Sigmoid colon (tissue), 7 donors: ENCODE data around the gene RIN2. TPM values are rescaled to one million over a fixed set of nuclear protein-coding genes. Genes with fewer than 3 reads are reported as not detected.

Source experiments
- DNase-seq: peaks from one replicate; pipeline ENCODE4 v3.0.0-alpha.2; 2019
- H3K27ac ChIP-seq, 4 donors: fragments of 200-600 bp; sonication (generic); one replicate each; pipeline ENCODE4 v1.5.1; 2016 to 2019; ENCODE audit warnings: mild to moderate bottlenecking in 1 of 4
- H3K27me3 ChIP-seq, 3 donors: fragments of 200-600 bp; sonication (generic); one replicate each; pipeline ENCODE4 v1.5.1; 2019; ENCODE audit warnings: mild to moderate bottlenecking in 1 of 3
- H3K36me3 ChIP-seq, 4 donors: fragments of 200-600 bp; sonication (generic); one replicate each; pipeline ENCODE4 v1.5.1; 2016 to 2019
- H3K4me1 ChIP-seq, 4 donors: fragments of 200-600 bp; sonication (generic); one replicate each; pipeline ENCODE4 v1.5.1; 2017 to 2019
- H3K4me3 ChIP-seq, 4 donors: fragments of 200-600 bp; sonication (generic); one replicate each; pipeline ENCODE4 v1.5.1; 2017 to 2019; ENCODE audit warnings: mild to moderate bottlenecking in 2 of 4, moderate library complexity in 1 of 4
- H3K9me3 ChIP-seq, 4 donors: fragments of 200-600 bp in 3 of 4; sonication (generic) in 3 of 4; one replicate each; pipeline versions ENCODE4 v1.5.1 to v1.6.1; 2013 to 2019
- EP300 ChIP-seq, 4 donors: sonication (generic); formaldehyde crosslinking; IDR thresholded peaks; one replicate each; pipeline ENCODE4 v1.6.1; 2017; ENCODE audit warnings: antibody characterized with exemption in 4 of 4
- POLR2A ChIP-seq, 2 donors: fragments of 450-650 bp; IDR thresholded peaks; one replicate each; pipeline ENCODE4 v1.6.1; 2016; ENCODE audit warnings: antibody characterized with exemption in 2 of 2, mild to moderate bottlenecking in 2 of 2, moderate library complexity in 2 of 2
- POLR2AphosphoS5 ChIP-seq, 4 donors: sonication (generic); formaldehyde crosslinking; IDR thresholded peaks; one replicate each; pipeline ENCODE4 v1.6.1; 2017; ENCODE audit warnings: antibody characterized with exemption in 4 of 4
- WGBS, 2 donors: extraction: QIAGEN DNeasy Blood & Tissue Kit; methylation state at CpG; one replicate each; pipeline ENCODE4 v1.1.7; 2013; 5-methylcytosine and 5-hydroxymethylcytosine counted together
- intact Hi-C: fragments of 100-400 bp; cut with DNase I; formaldehyde crosslinking; loops from one replicate; pipeline ENCODE4 v1.15.1; 2023
- polyA plus RNA-seq, 3 donors: library from polyadenylated mRNA; stranded (reverse); fragments of 200-250 nt; gene quantifications; one replicate each; pipeline ENCODE4 v1.2.3, GENCODE V29; 2013
- total RNA-seq, 4 donors: library from RNA; depleted of rRNA; stranded (reverse); fragments of >200 nt; gene quantifications; one replicate each; pipeline ENCODE4 v1.1.0, GENCODE V29; 2016
- TF ChIP-seq, protein P1 (sequence below), 4 experiments: fragments of 450-650 bp in 3 of 4; fragments of 200-600 bp in 1 of 4; IDR thresholded peaks; one replicate each; pipeline ENCODE4 v1.5.1; 2016 to 2019; ENCODE audit warnings: antibody characterized with exemption in 4 of 4, mild to moderate bottlenecking in 3 of 4, moderate library complexity in 2 of 4
- donor health status: healthy with polysubstance abuse.
- donor health status: Bipolar disorder and iron deficiency.
- donor health status: healthy.

Gene RIN2
- total and polyA plus RNA-seq, 7 donors, result 13.4 to 73.7 (median 54.2) TPM

- Histone ChIP-seq H3K27ac (no peak overlapping the region), H3K27me3 (peaks cover 0 to 6% (median 0%) of the 10 kb centered on the region in 3 donors), H3K4me3 (no peak overlapping the region), H3K4me1 (no peaks in the 10 kb centered on the region), H3K9me3 (peaks cover 0 to 4% (median 0%) of the 10 kb centered on the region in 4 donors), H3K36me3 (no peaks in the 10 kb centered on the region)
- intact Hi-C loops, result no loop called here
- no peak for DNase-seq
- 84 to 87% methylated on average over 9 of the region's 9 CpGs for WGBS, 2 donors
- TF ChIP-seq, protein P1, sequence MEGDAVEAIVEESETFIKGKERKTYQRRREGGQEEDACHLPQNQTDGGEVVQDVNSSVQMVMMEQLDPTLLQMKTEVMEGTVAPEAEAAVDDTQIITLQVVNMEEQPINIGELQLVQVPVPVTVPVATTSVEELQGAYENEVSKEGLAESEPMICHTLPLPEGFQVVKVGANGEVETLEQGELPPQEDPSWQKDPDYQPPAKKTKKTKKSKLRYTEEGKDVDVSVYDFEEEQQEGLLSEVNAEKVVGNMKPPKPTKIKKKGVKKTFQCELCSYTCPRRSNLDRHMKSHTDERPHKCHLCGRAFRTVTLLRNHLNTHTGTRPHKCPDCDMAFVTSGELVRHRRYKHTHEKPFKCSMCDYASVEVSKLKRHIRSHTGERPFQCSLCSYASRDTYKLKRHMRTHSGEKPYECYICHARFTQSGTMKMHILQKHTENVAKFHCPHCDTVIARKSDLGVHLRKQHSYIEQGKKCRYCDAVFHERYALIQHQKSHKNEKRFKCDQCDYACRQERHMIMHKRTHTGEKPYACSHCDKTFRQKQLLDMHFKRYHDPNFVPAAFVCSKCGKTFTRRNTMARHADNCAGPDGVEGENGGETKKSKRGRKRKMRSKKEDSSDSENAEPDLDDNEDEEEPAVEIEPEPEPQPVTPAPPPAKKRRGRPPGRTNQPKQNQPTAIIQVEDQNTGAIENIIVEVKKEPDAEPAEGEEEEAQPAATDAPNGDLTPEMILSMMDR (IDR thresholded peaks at IDR 0.05), result no peak
- no peak for TF ChIP-seq POLR2AphosphoS5 (IDR thresholded peaks at IDR 0.05)
- TF ChIP-seq EP300 (IDR thresholded peaks at IDR 0.05), result no peak
- TF ChIP-seq POLR2A (IDR thresholded peaks at IDR 0.05), result no peak
Measured at GRCh38 chr20:19742974-19743639, 15.0 kb upstream of the RIN2 start.

- intact Hi-C loops, result no loop called here
- no peak overlapping the region for H3K27ac ChIP-seq
- TF ChIP-seq POLR2AphosphoS5 (IDR thresholded peaks at IDR 0.05), result no peak
- TF ChIP-seq POLR2A (IDR thresholded peaks at IDR 0.05), result no peak
- TF ChIP-seq EP300 (IDR thresholded peaks at IDR 0.05), result no peak
- TF ChIP-seq, protein P1 (IDR thresholded peaks at IDR 0.05), result no peak
- H3K4me3 ChIP-seq, result no peak overlapping the region
- no peak for DNase-seq
- no peaks in the 10 kb centered on the region for H3K4me1 ChIP-seq
- WGBS, 2 donors, result 28 to 81% methylated on average over 1 of the region's 1 CpG
- peaks cover 0 to 4% (median 0%) of the 10 kb centered on the region in 4 donors for H3K9me3 ChIP-seq
- H3K27me3 ChIP-seq, result peaks cover 0 to 6% (median 0%) of the 10 kb centered on the region in 3 donors
- no peaks in the 10 kb centered on the region for H3K36me3 ChIP-seq
Measured at GRCh38 chr20:19743640-19743995, 14.4 kb upstream of the RIN2 start.

DNA sequence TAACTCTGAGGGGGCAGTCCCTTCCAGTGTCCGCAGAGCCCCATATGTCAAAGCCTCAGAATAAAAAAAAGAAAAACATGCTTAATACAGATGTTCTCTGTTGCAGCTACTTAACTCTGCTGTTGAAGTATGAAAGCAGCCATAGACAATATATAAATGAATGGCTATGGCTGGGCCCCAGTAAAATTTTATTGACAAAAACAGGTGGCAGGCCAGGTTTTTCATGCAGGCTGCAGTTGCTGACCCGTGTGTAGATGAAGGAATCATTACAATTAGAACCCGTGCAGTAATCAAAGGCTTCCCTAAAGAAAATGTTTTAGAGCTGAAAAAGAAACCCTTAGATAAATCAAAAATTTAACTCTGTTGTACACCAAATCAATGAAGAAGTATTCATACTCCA is 13.0 kb upstream of the RIN2 start:
- 38 to 75% methylated on average over 3 of the region's 3 CpGs for WGBS, 2 donors
- Histone ChIP-seq H3K9me3 (peaks cover 0 to 4% (median 0%) of the 10 kb centered on the region in 4 donors), H3K36me3 (no peaks in the 10 kb centered on the region), H3K4me3 (no peak overlapping the region), H3K27me3 (peaks cover 0 to 4% (median 0%) of the 10 kb centered on the region in 3 donors), H3K4me1 (no peaks in the 10 kb centered on the region), H3K27ac (no peak overlapping the region)
- TF ChIP-seq POLR2A (IDR thresholded peaks at IDR 0.05) (no peak), EP300 (IDR thresholded peaks at IDR 0.05) (no peak), POLR2AphosphoS5 (IDR thresholded peaks at IDR 0.05) (no peak)
- TF ChIP-seq, protein P1 (IDR thresholded peaks at IDR 0.05), result no peak
- intact Hi-C loops, result no loop called here
- no peak for DNase-seq

DNA sequence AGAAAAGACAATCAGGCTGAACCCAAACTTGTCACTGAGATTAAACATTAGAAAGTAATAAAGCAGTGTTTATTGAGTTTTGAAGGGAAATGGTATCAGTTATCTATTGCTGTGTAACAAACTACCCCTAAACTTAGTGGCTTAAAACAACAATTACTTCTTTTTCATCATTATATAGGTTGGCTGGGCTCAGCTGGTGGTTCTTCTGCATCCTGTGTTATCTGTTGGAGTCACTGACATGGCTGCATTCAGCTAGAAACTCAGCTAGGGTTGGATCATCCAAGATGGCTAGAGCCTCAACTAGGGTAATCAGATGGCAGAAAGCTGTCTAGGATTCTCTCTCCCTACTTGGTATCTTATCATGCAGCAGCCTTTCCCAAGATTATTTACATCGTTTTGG is 12.5 kb upstream of the RIN2 start:
- 81 to 83% methylated on average over 1 of the region's 1 CpG for WGBS, 2 donors
- Histone ChIP-seq H3K9me3 (peaks cover 0 to 4% (median 0%) of the 10 kb centered on the region in 4 donors), H3K4me3 (no peak overlapping the region), H3K27ac (no peak overlapping the region), H3K27me3 (no peaks in the 10 kb centered on the region), H3K4me1 (peaks cover 0 to 1% (median under 1%) of the 10 kb centered on the region in 4 donors), H3K36me3 (no peaks in the 10 kb centered on the region)
- TF ChIP-seq, protein P1 (IDR thresholded peaks at IDR 0.05), result no peak
- no peak for TF ChIP-seq POLR2A (IDR thresholded peaks at IDR 0.05)
- no peak for TF ChIP-seq EP300 (IDR thresholded peaks at IDR 0.05)
- no peak for TF ChIP-seq POLR2AphosphoS5 (IDR thresholded peaks at IDR 0.05)
- intact Hi-C loops, result no loop called here
- no peak for DNase-seq
